Subcutaneous abdominal adipose tissue (tissue), 5 donors: Measurements from ENCODE around the gene CRBN.

ENCODE experiments used
- H3K27ac ChIP-seq: one replicate; pipeline ENCODE4 v1.7.0; 2013; ENCODE audit warnings: low read depth, mild to moderate bottlenecking, inconsistent platforms, low read length, moderate library complexity
- H3K27me3 ChIP-seq, 5 donors: one replicate each; pipeline ENCODE4 v1.7.0; 2013; ENCODE audit warnings: low read length in 5 of 5, inconsistent platforms in 1 of 5; ENCODE audit not compliant: control insufficient read depth in 5 of 5, insufficient read depth in 4 of 5
- H3K36me3 ChIP-seq, 5 donors: one replicate each; pipeline ENCODE4 v1.7.0; 2013; ENCODE audit warnings: low read length in 5 of 5; ENCODE audit not compliant: control insufficient read depth in 5 of 5, insufficient read depth in 5 of 5
- H3K4me1 ChIP-seq, 5 donors: one replicate each; pipeline ENCODE4 v1.7.0; 2013; ENCODE audit warnings: low read length in 5 of 5, mild to moderate bottlenecking in 3 of 5, moderate library complexity in 1 of 5; ENCODE audit not compliant: control insufficient read depth in 5 of 5, insufficient read depth in 5 of 5
- H3K4me3 ChIP-seq, 5 donors: one replicate each; pipeline ENCODE4 v1.7.0; 2013; ENCODE audit warnings: low read length in 5 of 5, low read depth in 1 of 5
- H3K9ac ChIP-seq, 5 donors: one replicate each; pipeline ENCODE4 v1.7.0; 2013; ENCODE audit warnings: low read length in 5 of 5, mild to moderate bottlenecking in 4 of 5, moderate library complexity in 3 of 5
- H3K9me3 ChIP-seq, 5 donors: one replicate each; pipeline ENCODE4 v1.7.0; 2013; ENCODE audit warnings: low read length in 5 of 5; ENCODE audit not compliant: control insufficient read depth in 5 of 5
- donor health status: healthy.
- donor health status: healthy.
- donor health status: healthy.
- donor health status: healthy.
- donor health status: healthy.

Gene CRBN

GRCh38 chr3:3179407-3180094 lies at the start of gene CRBN:
CRBN (minus strand) TSS chr3:3179691; CDS start chr3:3179687, 4 bp downstream.
- Histone ChIP-seq H3K27me3 (no peaks in the 10 kb centered on the region), H3K36me3 (peaks cover 0 to 6% (median 5%) of the 10 kb centered on the region in 5 donors), H3K9ac (peak within 1 kb of the TSS; percentile 93 to 96 (median 94)), H3K9me3 (no peaks in the 10 kb centered on the region), H3K4me3 (peak within 1 kb of the TSS; percentile 67 to 99 (median 99)), H3K4me1 (peaks cover 5 to 23% (median 21%) of the 10 kb centered on the region in 5 donors), H3K27ac (peak within 1 kb of the TSS; percentile 83)

GRCh38 chr3:3227640-3228039 lies 48.1 kb upstream of the CRBN start:
- Histone ChIP-seq H3K27me3 (no peaks in the 10 kb centered on the region), H3K9me3 (peaks cover 0 to 8% (median 3%) of the 10 kb centered on the region in 5 donors), H3K9ac (no peak overlapping the region), H3K4me3 (no peak overlapping the region), H3K27ac (no peak overlapping the region), H3K36me3 (no peaks in the 10 kb centered on the region), H3K4me1 (no peaks in the 10 kb centered on the region)

GRCh38 chr3:3221528-3221927 lies 42.0 kb upstream of the CRBN start:
- Histone ChIP-seq H3K4me1 (no peaks in the 10 kb centered on the region), H3K36me3 (no peaks in the 10 kb centered on the region), H3K27me3 (no peaks in the 10 kb centered on the region), H3K9me3 (no peaks in the 10 kb centered on the region), H3K4me3 (no peak overlapping the region), H3K9ac (no peak overlapping the region), H3K27ac (no peak overlapping the region)

GRCh38 chr3:3216401-3216800 lies 36.9 kb upstream of the CRBN start:
- H3K27ac ChIP-seq: no peak overlapping the region
- H3K9ac ChIP-seq: no peak overlapping the region

GRCh38 chr3:3212781-3213440 lies 33.4 kb upstream of the CRBN start:
- Histone ChIP-seq H3K4me1 (no peaks in the 10 kb centered on the region), H3K4me3 (no peak overlapping the region), H3K36me3 (no peaks in the 10 kb centered on the region), H3K27ac (no peak overlapping the region), H3K27me3 (no peaks in the 10 kb centered on the region), H3K9ac (no peak overlapping the region), H3K9me3 (no peaks in the 10 kb centered on the region)

More at GRCh38 chr3:3216401-3216800, 36.9 kb upstream of the CRBN start:
- Histone ChIP-seq H3K36me3 (no peaks in the 10 kb centered on the region), H3K4me3 (no peak overlapping the region), H3K27me3 (no peaks in the 10 kb centered on the region), H3K9me3 (no peaks in the 10 kb centered on the region), H3K4me1 (no peaks in the 10 kb centered on the region)

- no peak overlapping the region for H3K9ac ChIP-seq
- no peaks in the 10 kb centered on the region for H3K36me3 ChIP-seq
- no peaks in the 10 kb centered on the region for H3K27me3 ChIP-seq
- no peaks in the 10 kb centered on the region for H3K4me1 ChIP-seq
- no peaks in the 10 kb centered on the region for H3K9me3 ChIP-seq
- H3K27ac ChIP-seq: no peak overlapping the region
- H3K4me3 ChIP-seq: no peak overlapping the region
Observed at GRCh38 chr3:3209714-3210113, 30.2 kb upstream of the CRBN start.

- H3K9ac ChIP-seq: no peak overlapping the region
- H3K4me1 ChIP-seq: no peaks in the 10 kb centered on the region
- H3K27ac ChIP-seq: no peak overlapping the region
- H3K4me3 ChIP-seq: no peak overlapping the region
- H3K36me3 ChIP-seq: no peaks in the 10 kb centered on the region
- no peaks in the 10 kb centered on the region for H3K27me3 ChIP-seq
- H3K9me3 ChIP-seq: no peaks in the 10 kb centered on the region
Observed at GRCh38 chr3:3209057-3209456, 29.6 kb upstream of the CRBN start.

GRCh38 chr3:3201611-3202010 lies 22.1 kb upstream of the CRBN start:
- Histone ChIP-seq H3K36me3 (no peaks in the 10 kb centered on the region), H3K27ac (no peak overlapping the region), H3K9ac (no peak overlapping the region), H3K9me3 (no peaks in the 10 kb centered on the region), H3K4me1 (no peaks in the 10 kb centered on the region), H3K4me3 (no peak overlapping the region), H3K27me3 (no peaks in the 10 kb centered on the region)

GRCh38 chr3:3200632-3201212 lies 21.2 kb upstream of the CRBN start:
- H3K4me3 ChIP-seq: no peak overlapping the region
- H3K27ac ChIP-seq: no peak overlapping the region
- H3K9me3 ChIP-seq: no peaks in the 10 kb centered on the region
- H3K4me1 ChIP-seq: no peaks in the 10 kb centered on the region
- no peak overlapping the region for H3K9ac ChIP-seq
- no peaks in the 10 kb centered on the region for H3K27me3 ChIP-seq
- no peaks in the 10 kb centered on the region for H3K36me3 ChIP-seq

- Histone ChIP-seq H3K27me3 (no peaks in the 10 kb centered on the region), H3K9me3 (no peaks in the 10 kb centered on the region), H3K27ac (no peak overlapping the region), H3K4me1 (no peaks in the 10 kb centered on the region), H3K36me3 (no peaks in the 10 kb centered on the region), H3K4me3 (no peak overlapping the region), H3K9ac (no peak overlapping the region)
Observed at GRCh38 chr3:3199306-3199705, 19.8 kb upstream of the CRBN start.
